Spleen (tissue), 11 donors: ENCODE data around the gene SDCBP2. TPM values are rescaled to one million over a fixed set of nuclear protein-coding genes. Genes with fewer than 3 reads are reported as not detected.

ENCODE experiments used
- DNase-seq: peaks from one replicate; pipeline ENCODE4 v3.0.0-alpha.2; 2020
- H3K27ac ChIP-seq, 8 donors: fragments of 200-600 bp; sonication (generic) in 7 of 8; 1 replicate in 4 of 8; 2 replicates in 4 of 8; pipeline versions ENCODE4 v1.5.0 to v1.8.0; 2016 to 2021; ENCODE audit warnings: inconsistent platforms in 4 of 8, mild to moderate bottlenecking in 4 of 8, moderate library complexity in 1 of 8
- H3K27me3 ChIP-seq, 7 donors: fragments of 200-600 bp; sonication (generic) in 6 of 7; replicated peaks in 1 of 7; 1 replicate in 4 of 7; 2 replicates in 3 of 7; pipeline versions ENCODE4 v1.5.0 to v1.8.0; 2016 to 2021; ENCODE audit warnings: inconsistent platforms in 3 of 7, mild to moderate bottlenecking in 1 of 7
- H3K36me3 ChIP-seq, 6 donors: fragments of 200-600 bp; sonication (generic) in 5 of 6; 1 replicate in 4 of 6; 2 replicates in 2 of 6; pipeline versions ENCODE4 v1.5.0 to v1.8.0; 2016 to 2021; ENCODE audit warnings: inconsistent platforms in 2 of 6
- H3K4me1 ChIP-seq, 6 donors: fragments of 200-600 bp; sonication (generic) in 5 of 6; 1 replicate in 3 of 6; 2 replicates in 3 of 6; pipeline versions ENCODE4 v1.5.0 to v1.8.0; 2016 to 2021; ENCODE audit warnings: inconsistent platforms in 3 of 6
- H3K4me3 ChIP-seq, 8 donors: fragments of 200-600 bp; sonication (generic) in 7 of 8; 1 replicate in 4 of 8; 2 replicates in 4 of 8; pipeline versions ENCODE4 v1.5.0 to v1.8.0; 2016 to 2021; ENCODE audit warnings: inconsistent platforms in 4 of 8, mild to moderate bottlenecking in 4 of 8, moderate library complexity in 2 of 8
- H3K9me3 ChIP-seq, 8 donors: fragments of 200-600 bp; sonication (generic) in 7 of 8; 1 replicate in 4 of 8; 2 replicates in 4 of 8; pipeline versions ENCODE4 v1.5.0 to v1.8.0; 2016 to 2021; ENCODE audit warnings: inconsistent platforms in 4 of 8
- POLR2A ChIP-seq, 3 donors: fragments of 450-650 bp; IDR thresholded peaks; one replicate each; pipeline ENCODE4 v1.5.1; 2017; ENCODE audit warnings: antibody characterized with exemption in 3 of 3, mild to moderate bottlenecking in 1 of 3
- POLR2AphosphoS5 ChIP-seq, 3 donors: sonication (generic); formaldehyde crosslinking; IDR thresholded peaks; one replicate each; pipeline ENCODE4 v1.5.1; 2017; ENCODE audit warnings: antibody characterized with exemption in 3 of 3
- WGBS, 5 donors: extraction: QIAGEN DNeasy Blood & Tissue Kit in 3 of 5; methylation state at CpG; one replicate each; pipeline versions ENCODE4 v1.1.5 to v1.1.7; 2013 to 2018; 5-methylcytosine and 5-hydroxymethylcytosine counted together
- intact Hi-C: fragments of 100-400 bp; cut with DNase I; formaldehyde crosslinking; loops from one replicate; pipeline ENCODE4 v1.15.0; 2023; ENCODE audit warnings: low total_unique reads
- polyA plus RNA-seq, 3 donors: library from polyadenylated mRNA; stranded (reverse); fragments of 200-250 nt; gene quantifications; one replicate each; pipeline ENCODE4 v1.2.1, GENCODE V29; 2013
- total RNA-seq, 7 donors: library from RNA; depleted of rRNA in 3 of 7; stranded (reverse); fragments of >200 nt in 3 of 7; fragmentation: NEBNext Ultra II Directional in 4 of 7; extraction: Animal tissue kit (Norgen Biotek cat#: 25700) in 4 of 7; gene quantifications; one replicate each; pipeline versions ENCODE4 v1.1.0 to v1.2.1, GENCODE V29; 2016 to 2021
- TF ChIP-seq, protein P1 (sequence below), 11 experiments: fragments of 200-600 bp in 7 of 11; fragments of 450-650 bp in 4 of 11; sonication (generic) in 4 of 11; IDR thresholded peaks in 8 of 11; conservative IDR thresholded peaks in 3 of 11; 1 replicate in 7 of 11; 2 replicates in 4 of 11; pipeline versions ENCODE4 v1.4.0 to v1.8.0; 2016 to 2021; ENCODE audit warnings: antibody characterized with exemption in 11 of 11, inconsistent platforms in 4 of 11, mild to moderate bottlenecking in 1 of 11
- donor health status: healthy with polysubstance abuse.
- donor health status: DM: no; HTN: no; CAD: no; lungs with moderate emphysema.
- donor health status: DM: no; HTN: no; CAD: no.
- donor health status: Bipolar disorder and iron deficiency.
- donor health status: healthy.
- donor health status: DM: no; HTN: no; CAD: no.
- donor health status: DM: yes; HTN: yes; CAD: no.

Gene SDCBP2
- total and polyA plus RNA-seq, 10 donors, result 2.0 to 7.1 (median 3.3) TPM

GRCh38 chr20:1315804-1316203 lies 13.1 kb downstream of the SDCBP2 start:
- H3K4me3 ChIP-seq, result no peak overlapping the region
- H3K27me3 ChIP-seq, result no peaks in the 10 kb centered on the region
- WGBS, 5 donors, result 76 to 96% (median 86%) methylated on average over 5 of the region's 5 CpGs
- no peaks in the 10 kb centered on the region for H3K36me3 ChIP-seq
- peaks cover 6 to 21% (median 10%) of the 10 kb centered on the region in 6 donors for H3K4me1 ChIP-seq
- TF ChIP-seq POLR2AphosphoS5 (IDR thresholded peaks at IDR 0.05) (no peak), POLR2A (IDR thresholded peaks at IDR 0.05) (no peak)
- TF ChIP-seq, protein P1, sequence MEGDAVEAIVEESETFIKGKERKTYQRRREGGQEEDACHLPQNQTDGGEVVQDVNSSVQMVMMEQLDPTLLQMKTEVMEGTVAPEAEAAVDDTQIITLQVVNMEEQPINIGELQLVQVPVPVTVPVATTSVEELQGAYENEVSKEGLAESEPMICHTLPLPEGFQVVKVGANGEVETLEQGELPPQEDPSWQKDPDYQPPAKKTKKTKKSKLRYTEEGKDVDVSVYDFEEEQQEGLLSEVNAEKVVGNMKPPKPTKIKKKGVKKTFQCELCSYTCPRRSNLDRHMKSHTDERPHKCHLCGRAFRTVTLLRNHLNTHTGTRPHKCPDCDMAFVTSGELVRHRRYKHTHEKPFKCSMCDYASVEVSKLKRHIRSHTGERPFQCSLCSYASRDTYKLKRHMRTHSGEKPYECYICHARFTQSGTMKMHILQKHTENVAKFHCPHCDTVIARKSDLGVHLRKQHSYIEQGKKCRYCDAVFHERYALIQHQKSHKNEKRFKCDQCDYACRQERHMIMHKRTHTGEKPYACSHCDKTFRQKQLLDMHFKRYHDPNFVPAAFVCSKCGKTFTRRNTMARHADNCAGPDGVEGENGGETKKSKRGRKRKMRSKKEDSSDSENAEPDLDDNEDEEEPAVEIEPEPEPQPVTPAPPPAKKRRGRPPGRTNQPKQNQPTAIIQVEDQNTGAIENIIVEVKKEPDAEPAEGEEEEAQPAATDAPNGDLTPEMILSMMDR (IDR thresholded peaks at IDR 0.05 in 8 of 11, conservative IDR thresholded peaks at IDR 0.05 in 3 of 11), result no peak
- intact Hi-C loops, result no loop called here
- no peaks in the 10 kb centered on the region for H3K9me3 ChIP-seq
- DNase-seq, result no peak
- no peak overlapping the region for H3K27ac ChIP-seq

- no peaks in the 10 kb centered on the region for H3K27me3 ChIP-seq
- TF ChIP-seq POLR2AphosphoS5 (IDR thresholded peaks at IDR 0.05) (peak; percentile 45 to 70 (median 59)), POLR2A (IDR thresholded peaks at IDR 0.05) (no peak)
- TF ChIP-seq, protein P1 (IDR thresholded peaks at IDR 0.05 in 8 of 11, conservative IDR thresholded peaks at IDR 0.05 in 3 of 11), result peak; percentile 90 to 98 (median 96)
- H3K27ac ChIP-seq, result peak overlapping the region in 3 of 8 donors; percentile 31 to 59 (median 55)
- no peaks in the 10 kb centered on the region for H3K36me3 ChIP-seq
- 17 to 34% (median 29%) methylated on average over 23 to 38 of the region's 38 CpGs for WGBS, 5 donors
- H3K4me1 ChIP-seq, result peaks cover 6 to 21% (median 10%) of the 10 kb centered on the region in 6 donors
- peak; percentile 90 for DNase-seq
- H3K9me3 ChIP-seq, result no peaks in the 10 kb centered on the region
- H3K4me3 ChIP-seq, result peak overlapping the region in 1 of 8 donors; percentile 48
- intact Hi-C loops, result loop anchor here (2.0 to 5.0 kb wide), 2 partner anchors 79 to 125 kb away; partner anchors contain the start of gene FKBP1A
These were observed 15.5 kb downstream of the SDCBP2 start for GRCh38 chr20:1313236-1313964.

GRCh38 chr20:1312904-1313235 lies 16.1 kb downstream of the SDCBP2 start:
- 86 to 92% (median 90%) methylated on average over 2 to 16 of the region's 16 CpGs for WGBS, 5 donors
- intact Hi-C loops, result loop anchor here (2.0 to 5.0 kb wide), 2 partner anchors 79 to 126 kb away; partner anchors contain the start of gene FKBP1A
- H3K4me1 ChIP-seq, result peaks cover 6 to 19% (median 10%) of the 10 kb centered on the region in 6 donors
- no peak for DNase-seq
- H3K27ac ChIP-seq, result no peak overlapping the region
- no peaks in the 10 kb centered on the region for H3K9me3 ChIP-seq
- H3K36me3 ChIP-seq, result no peaks in the 10 kb centered on the region
- H3K27me3 ChIP-seq, result no peaks in the 10 kb centered on the region
- TF ChIP-seq, protein P1 (IDR thresholded peaks at IDR 0.05 in 8 of 11, conservative IDR thresholded peaks at IDR 0.05 in 3 of 11), result no peak
- TF ChIP-seq POLR2AphosphoS5 (IDR thresholded peaks at IDR 0.05), result no peak
- no peak for TF ChIP-seq POLR2A (IDR thresholded peaks at IDR 0.05)
- H3K4me3 ChIP-seq, result peak overlapping the region in 1 of 8 donors; percentile 48

DNA sequence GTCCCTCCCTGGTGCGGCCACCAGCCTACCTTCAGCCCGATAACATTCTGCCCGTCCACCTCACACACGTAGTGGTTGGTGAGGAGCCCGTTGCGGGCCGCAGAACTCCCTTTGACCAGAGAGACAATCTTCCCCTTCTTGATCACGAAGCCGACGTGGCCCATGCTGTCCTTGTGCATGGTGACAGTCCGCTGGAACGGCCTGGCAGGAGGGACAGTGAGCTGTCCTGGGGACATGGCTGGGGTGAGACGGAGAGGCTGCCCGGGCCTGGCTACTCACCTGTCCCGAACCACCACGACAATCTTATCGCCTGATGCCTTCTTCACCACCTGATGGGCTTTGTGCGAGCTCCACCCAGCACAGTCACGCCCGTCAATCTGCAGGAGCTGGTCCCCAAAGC lies 16.6 kb downstream of the SDCBP2 start:
- H3K27ac ChIP-seq, result no peak overlapping the region
- no peak overlapping the region for H3K4me3 ChIP-seq
- WGBS, 5 donors, result 94 to 97% (median 95%) methylated on average over 15 to 20 of the region's 20 CpGs
- peaks cover 6 to 16% (median 10%) of the 10 kb centered on the region in 6 donors for H3K4me1 ChIP-seq
- TF ChIP-seq, protein P1 (IDR thresholded peaks at IDR 0.05 in 8 of 11, conservative IDR thresholded peaks at IDR 0.05 in 3 of 11), result no peak
- TF ChIP-seq POLR2A (IDR thresholded peaks at IDR 0.05), result no peak
- TF ChIP-seq POLR2AphosphoS5 (IDR thresholded peaks at IDR 0.05), result no peak
- peak; percentile 67 for DNase-seq
- H3K36me3 ChIP-seq, result no peaks in the 10 kb centered on the region
- H3K27me3 ChIP-seq, result no peaks in the 10 kb centered on the region
- intact Hi-C loops, result loop anchor here (2.0 to 5.0 kb wide), 2 partner anchors 80 to 126 kb away; partner anchors contain the start of gene FKBP1A
- H3K9me3 ChIP-seq, result no peaks in the 10 kb centered on the region
